Loucy (cell line): ENCODE measurements around the gene MTMR12.

Source experiments
- H2AFZ ChIP-seq: fragments of 200-600 bp; sonication (generic); 2 replicates; pipeline ENCODE4 v1.6.0; 2016; ENCODE audit warnings: antibody characterized with exemption, mild to moderate bottlenecking, low read length, moderate library complexity
- H3F3A ChIP-seq: fragments of 200-600 bp; 2 replicates; pipeline ENCODE4 v1.6.0; 2016; ENCODE audit warnings: antibody characterized with exemption, low read depth, mild to moderate bottlenecking
- H3K27me3 ChIP-seq: fragments of 200-600 bp; sonication (generic); 2 replicates; pipeline ENCODE4 v1.6.1; 2014; ENCODE audit warnings: low read length, mild to moderate bottlenecking; ENCODE audit not compliant: insufficient read depth, poor library complexity, severe bottlenecking
- H3K36me3 ChIP-seq: fragments of 200-600 bp; sonication (generic); 2 replicates; pipeline ENCODE4 v1.6.1; 2016; ENCODE audit warnings: low read length; ENCODE audit not compliant: insufficient read depth
- H3K4me1 ChIP-seq: fragments of 200-600 bp; sonication (generic); 2 replicates; pipeline ENCODE4 v1.5.1; 2014; ENCODE audit warnings: low read length, mild to moderate bottlenecking; ENCODE audit not compliant: insufficient read depth, poor library complexity, severe bottlenecking
- H3K4me2 ChIP-seq: fragments of 200-600 bp; sonication (generic); 2 replicates; pipeline ENCODE4 v1.6.0; 2014; ENCODE audit warnings: antibody characterized with exemption, low read length, low read depth, mild to moderate bottlenecking; ENCODE audit not compliant: poor library complexity, severe bottlenecking
- H3K4me3 ChIP-seq: fragments of 200-600 bp; sonication (generic); 2 replicates; pipeline ENCODE4 v1.5.1; 2014; ENCODE audit warnings: low read length, mild to moderate bottlenecking, mixed read lengths; ENCODE audit not compliant: poor library complexity, severe bottlenecking
- H3K79me2 ChIP-seq: fragments of 200-600 bp; sonication (generic); 2 replicates; pipeline ENCODE4 v1.6.1; 2014; ENCODE audit warnings: low read length; ENCODE audit not compliant: insufficient read depth
- H3K9ac ChIP-seq: fragments of 200-600 bp; sonication (generic); 2 replicates; pipeline ENCODE4 v1.6.0; 2014; ENCODE audit warnings: mild to moderate bottlenecking, low read depth, low read length, moderate library complexity; ENCODE audit not compliant: poor library complexity, severe bottlenecking
- H3K9me2 ChIP-seq: fragments of 200-600 bp; sonication (generic); replicated peaks from 2 replicates; pipeline ENCODE4 v1.6.1; 2016; ENCODE audit warnings: low read depth, low read length, mixed read lengths
- H3K9me3 ChIP-seq: fragments of 200-600 bp; sonication (generic); 2 replicates; pipeline ENCODE4 v1.6.1; 2014; ENCODE audit warnings: mild to moderate bottlenecking, antibody characterized with exemption, low read length, low read depth; ENCODE audit not compliant: insufficient read depth
- H4K20me1 ChIP-seq: fragments of 200-600 bp; sonication (generic); 2 replicates; pipeline ENCODE4 v1.6.0; 2014; ENCODE audit warnings: antibody characterized with exemption, low read length, mild to moderate bottlenecking; ENCODE audit not compliant: insufficient read depth, poor library complexity, severe bottlenecking
- EZH2phosphoT487 ChIP-seq: fragments of 200-600 bp; IDR thresholded peaks from 2 replicates; pipeline ENCODE4 v1.6.1; 2018; ENCODE audit warnings: antibody characterized with exemption, mild to moderate bottlenecking, moderate library complexity, borderline replicate concordance
- TF ChIP-seq, protein P1 (sequence below): fragments of 200-600 bp; sonication (generic); conservative IDR thresholded peaks from 2 replicates; pipeline ENCODE4 v1.5.1; 2014; ENCODE audit warnings: mild to moderate bottlenecking, antibody characterized with exemption, low read length

MTMR12 gene

DNA sequence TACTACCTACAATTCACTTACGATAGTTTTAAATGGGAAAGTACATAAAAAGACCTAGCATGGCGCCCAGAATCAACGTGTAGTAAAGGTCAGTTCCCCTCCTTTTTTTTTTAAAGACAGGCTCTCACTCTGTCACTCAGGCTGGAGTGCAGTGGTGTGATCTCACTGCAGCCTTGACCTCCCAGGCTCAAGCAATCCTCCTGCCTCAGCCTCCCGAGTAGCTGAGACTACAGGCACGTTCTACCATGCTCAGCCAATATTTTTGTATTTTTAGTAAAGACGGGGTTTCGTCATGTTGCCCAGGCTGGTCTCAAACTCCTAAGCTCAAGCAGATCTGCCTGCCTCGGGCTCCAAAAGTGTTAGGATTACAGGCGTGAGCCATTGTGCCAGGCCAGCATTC lies 40.7 kb upstream of the MTMR12 start:
- no peaks in the 10 kb centered on the region for H3K4me1 ChIP-seq
- TF ChIP-seq EZH2phosphoT487, result no peak
- TF ChIP-seq, protein P1, sequence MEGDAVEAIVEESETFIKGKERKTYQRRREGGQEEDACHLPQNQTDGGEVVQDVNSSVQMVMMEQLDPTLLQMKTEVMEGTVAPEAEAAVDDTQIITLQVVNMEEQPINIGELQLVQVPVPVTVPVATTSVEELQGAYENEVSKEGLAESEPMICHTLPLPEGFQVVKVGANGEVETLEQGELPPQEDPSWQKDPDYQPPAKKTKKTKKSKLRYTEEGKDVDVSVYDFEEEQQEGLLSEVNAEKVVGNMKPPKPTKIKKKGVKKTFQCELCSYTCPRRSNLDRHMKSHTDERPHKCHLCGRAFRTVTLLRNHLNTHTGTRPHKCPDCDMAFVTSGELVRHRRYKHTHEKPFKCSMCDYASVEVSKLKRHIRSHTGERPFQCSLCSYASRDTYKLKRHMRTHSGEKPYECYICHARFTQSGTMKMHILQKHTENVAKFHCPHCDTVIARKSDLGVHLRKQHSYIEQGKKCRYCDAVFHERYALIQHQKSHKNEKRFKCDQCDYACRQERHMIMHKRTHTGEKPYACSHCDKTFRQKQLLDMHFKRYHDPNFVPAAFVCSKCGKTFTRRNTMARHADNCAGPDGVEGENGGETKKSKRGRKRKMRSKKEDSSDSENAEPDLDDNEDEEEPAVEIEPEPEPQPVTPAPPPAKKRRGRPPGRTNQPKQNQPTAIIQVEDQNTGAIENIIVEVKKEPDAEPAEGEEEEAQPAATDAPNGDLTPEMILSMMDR, result no peak
- no peaks in the 10 kb centered on the region for H4K20me1 ChIP-seq

DNA sequence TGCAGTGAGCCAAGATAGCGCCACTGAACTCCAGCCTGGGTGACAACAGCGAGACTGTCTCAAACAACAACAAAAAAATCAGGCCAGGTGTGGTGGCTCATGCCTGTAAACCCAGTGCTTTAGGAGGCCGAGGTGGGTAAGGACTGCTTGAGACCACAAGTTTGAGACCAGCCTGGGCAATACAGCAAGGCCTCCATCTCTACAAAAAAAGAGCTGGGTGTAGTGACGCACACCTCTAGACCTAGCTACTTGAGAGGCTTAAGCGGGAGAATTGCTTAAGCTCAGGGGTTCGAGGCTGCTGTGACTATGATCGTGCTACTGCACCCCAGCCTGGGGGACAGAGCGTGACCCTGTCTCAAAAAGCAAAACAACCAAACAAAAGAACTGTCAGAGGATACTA lies 39.9 kb upstream of the MTMR12 start:
- TF ChIP-seq, protein P1, result no peak
- no peak for TF ChIP-seq EZH2phosphoT487
- H2AFZ ChIP-seq, result no peak overlapping the region
- no peaks in the 10 kb centered on the region for H3K27me3 ChIP-seq
- no peaks in the 10 kb centered on the region for H3K79me2 ChIP-seq
- H3K36me3 ChIP-seq, result peaks cover 40% of the 10 kb centered on the region; the same call in 1 of the 2 replicates
- no peak overlapping the region for H3K4me3 ChIP-seq
- no peak overlapping the region for H3K9ac ChIP-seq
- H3K4me1 ChIP-seq, result no peaks in the 10 kb centered on the region
- no peaks in the 10 kb centered on the region for H3F3A ChIP-seq
- H3K4me2 ChIP-seq, result no peak overlapping the region
- H3K9me3 ChIP-seq, result no peaks in the 10 kb centered on the region
- H4K20me1 ChIP-seq, result no peaks in the 10 kb centered on the region
- H3K9me2 ChIP-seq, result no peaks in the 10 kb centered on the region

More for the DNA sequence above, 40.7 kb upstream of the MTMR12 start:
- H3K9me3 ChIP-seq, result no peaks in the 10 kb centered on the region
- no peak overlapping the region for H3K4me3 ChIP-seq
- H3K9me2 ChIP-seq, result no peaks in the 10 kb centered on the region
- no peaks in the 10 kb centered on the region for H3K79me2 ChIP-seq
- H3K4me2 ChIP-seq, result no peak overlapping the region
- no peak overlapping the region for H3K9ac ChIP-seq
- H3K36me3 ChIP-seq, result peaks cover 43% of the 10 kb centered on the region; the same call in 1 of the 2 replicates
- no peaks in the 10 kb centered on the region for H3F3A ChIP-seq
- no peak overlapping the region for H2AFZ ChIP-seq
- H3K27me3 ChIP-seq, result no peaks in the 10 kb centered on the region

DNA sequence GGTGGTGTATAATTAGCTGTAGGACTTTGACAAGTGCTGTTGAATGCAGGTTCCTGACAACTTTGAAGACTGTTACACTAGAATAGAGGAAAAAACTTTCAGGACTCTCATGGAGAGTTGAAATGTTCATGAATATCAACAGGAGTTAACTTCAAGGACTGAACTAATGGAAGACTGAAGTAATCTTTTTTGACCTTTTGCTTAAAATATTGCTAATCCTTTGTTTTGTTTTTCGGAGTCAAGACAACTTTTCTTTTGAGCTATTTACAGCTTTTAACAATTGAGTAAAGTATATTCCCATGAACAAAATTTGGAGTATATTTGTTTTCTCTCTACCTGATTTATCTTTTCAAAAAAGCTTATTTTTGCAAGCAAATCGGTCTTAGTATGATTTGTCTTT lies 34.1 kb upstream of the MTMR12 start:
- Histone ChIP-seq H3K79me2 (no peaks in the 10 kb centered on the region), H3K9me2 (no peaks in the 10 kb centered on the region), H3K27me3 (no peaks in the 10 kb centered on the region), H4K20me1 (no peaks in the 10 kb centered on the region), H3F3A (no peaks in the 10 kb centered on the region), H3K4me2 (no peak overlapping the region), H3K9me3 (0 out of 2 replicates have a peak, but pooled peaks cover 5% of the 10 kb centered on the region), H2AFZ (no peak overlapping the region), H3K9ac (no peak overlapping the region), H3K36me3 (no peaks in the 10 kb centered on the region), H3K4me3 (no peak overlapping the region), H3K4me1 (no peaks in the 10 kb centered on the region)
- no peak for TF ChIP-seq EZH2phosphoT487

DNA sequence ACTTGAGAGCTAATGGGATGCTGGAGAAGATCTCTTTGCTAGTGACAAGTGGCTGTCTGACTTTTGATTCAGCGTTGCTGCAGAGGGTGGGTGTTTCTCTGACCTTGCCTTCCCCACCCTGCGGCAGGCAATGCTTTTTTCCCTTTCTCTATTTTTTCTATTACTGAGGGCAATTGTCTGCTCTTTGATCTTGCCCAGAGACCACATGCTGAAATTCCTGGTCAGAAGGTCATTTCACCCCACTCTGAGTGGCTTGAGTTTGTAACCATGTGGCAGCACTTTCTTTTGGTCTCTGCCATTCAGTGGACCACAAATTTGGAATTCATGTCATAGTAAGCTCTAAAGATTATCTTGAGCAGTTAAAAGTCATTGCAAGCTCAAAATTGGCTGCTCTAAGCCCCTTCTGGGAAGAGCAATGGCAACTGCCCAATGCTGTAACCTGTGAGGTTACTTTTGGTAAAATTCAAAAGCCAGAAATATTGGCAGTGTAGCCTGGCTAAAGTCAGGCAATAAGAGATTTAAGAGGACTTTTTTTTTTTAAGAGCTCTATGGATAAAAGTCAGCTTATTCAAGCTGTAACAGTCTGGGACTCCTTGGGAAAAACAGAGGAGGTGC lies 30.4 kb upstream of the MTMR12 start:
- H3K4me1 ChIP-seq, result no peaks in the 10 kb centered on the region
- H3K4me2 ChIP-seq, result no peak overlapping the region
- TF ChIP-seq, protein P1, result no peak
- no peak for TF ChIP-seq EZH2phosphoT487

More for the DNA sequence above, 30.4 kb upstream of the MTMR12 start:
- Histone ChIP-seq H3K9me3 (peaks cover 20% of the 10 kb centered on the region), H3K79me2 (no peaks in the 10 kb centered on the region), H4K20me1 (no peaks in the 10 kb centered on the region), H3K36me3 (no peaks in the 10 kb centered on the region), H3K4me3 (no peak overlapping the region), H2AFZ (no peak overlapping the region), H3K9me2 (no peaks in the 10 kb centered on the region), H3K27me3 (no peaks in the 10 kb centered on the region), H3F3A (no peaks in the 10 kb centered on the region), H3K9ac (no peak overlapping the region)
